Ovary (tissue), 9 donors: ENCODE measurements around the gene DIP2C. TPM values are rescaled to one million over a fixed set of nuclear protein-coding genes. Genes with fewer than 3 reads are reported as not detected.

Experiments used
- DNase-seq, 5 donors: peaks; one replicate each; pipeline ENCODE4 v3.0.0-alpha.2; 2019 to 2020
- H3K27ac ChIP-seq, 2 donors: fragments of 200-600 bp; one replicate each; pipeline versions ENCODE4 v1.5.1 to v1.8.0; 2019 to 2022
- H3K27me3 ChIP-seq: fragments of 200-600 bp; one replicate; pipeline ENCODE4 v1.8.0; 2022
- H3K36me3 ChIP-seq: fragments of 200-600 bp; sonication (generic); one replicate; pipeline ENCODE4 v1.5.1; 2019
- H3K4me1 ChIP-seq: one replicate; pipeline ENCODE4 v1.8.1; 2013; ENCODE audit warnings: mild to moderate bottlenecking, moderate library complexity; ENCODE audit not compliant: insufficient read depth
- H3K4me3 ChIP-seq: fragments of 200-600 bp; sonication (generic); one replicate; pipeline ENCODE4 v1.5.1; 2017
- H3K9me3 ChIP-seq, 2 donors: fragments of 200-600 bp in 1 of 2; sonication (generic) in 1 of 2; one replicate each; pipeline versions ENCODE4 v1.5.1 to v1.8.1; 2013 to 2019; ENCODE audit warnings: mild to moderate bottlenecking in 1 of 2, moderate library complexity in 1 of 2
- EP300 ChIP-seq: sonication (generic); formaldehyde crosslinking; IDR thresholded peaks from one replicate; pipeline ENCODE4 v1.6.1; 2017; ENCODE audit warnings: antibody characterized with exemption
- POLR2A ChIP-seq: fragments of 450-650 bp; IDR thresholded peaks from one replicate; pipeline ENCODE4 v1.6.1; 2017; ENCODE audit warnings: antibody characterized with exemption, mild to moderate bottlenecking, moderate library complexity
- WGBS, 3 donors: extraction: QIAGEN DNeasy Blood & Tissue Kit in 1 of 3; methylation state at CpG; one replicate each; pipeline versions ENCODE4 v1.1.5 to v1.1.7; 2013 to 2017; 5-methylcytosine and 5-hydroxymethylcytosine counted together
- intact Hi-C, 4 donors: fragments of 100-400 bp; cut with DNase I; formaldehyde crosslinking; loops; one replicate each; pipeline versions ENCODE4 v1.11.0 to v1.15.1; 2022 to 2023
- polyA plus RNA-seq, 2 donors: library from polyadenylated mRNA; stranded (reverse); fragments of 200-250 nt in 1 of 2; fragments of 350-450 nt in 1 of 2; fragmentation: Illumina TruSeq in 1 of 2; extraction: RNeasy Lipid Tissue Mini Kit (QIAGEN cat#74804) in 1 of 2; gene quantifications; one replicate each; pipeline ENCODE4 v1.2.3, GENCODE V29; 2013 to 2014
- total RNA-seq, 7 donors: library from RNA; depleted of rRNA in 2 of 7; stranded (reverse); fragments of >200 nt in 2 of 7; fragmentation: NEBNext Ultra II Directional in 3 of 7; extraction: Animal tissue kit (Norgen Biotek cat#: 25700) in 3 of 7; gene quantifications; one replicate each; pipeline versions ENCODE4 v1.1.0 to v1.2.4, GENCODE V29; 2016 to 2023
- TF ChIP-seq, protein P1 (sequence below), 3 donors: fragments of 450-650 bp in 2 of 3; fragments of 200-600 bp in 1 of 3; IDR thresholded peaks; one replicate each; pipeline versions ENCODE4 v1.5.1 to v1.8.0; 2016 to 2022; ENCODE audit warnings: antibody characterized with exemption in 3 of 3, mild to moderate bottlenecking in 1 of 3
- donor health status: DM: no; HTN: no; CAD: no; lungs with moderate emphysema.
- donor health status: DM: no; HTN: no; CAD: no.
- donor health status: Bipolar disorder and iron deficiency.
- donor health status: DM: yes; HTN: yes; CAD: no.
- donor health status: DM: no; HTN: no; CAD: no.
- donor health status: DM: yes; HTN: yes; CAD: no.

The DIP2C gene
- total and polyA plus RNA-seq, 9 donors: 10.1 to 29.4 (median 22.2) TPM

DNA sequence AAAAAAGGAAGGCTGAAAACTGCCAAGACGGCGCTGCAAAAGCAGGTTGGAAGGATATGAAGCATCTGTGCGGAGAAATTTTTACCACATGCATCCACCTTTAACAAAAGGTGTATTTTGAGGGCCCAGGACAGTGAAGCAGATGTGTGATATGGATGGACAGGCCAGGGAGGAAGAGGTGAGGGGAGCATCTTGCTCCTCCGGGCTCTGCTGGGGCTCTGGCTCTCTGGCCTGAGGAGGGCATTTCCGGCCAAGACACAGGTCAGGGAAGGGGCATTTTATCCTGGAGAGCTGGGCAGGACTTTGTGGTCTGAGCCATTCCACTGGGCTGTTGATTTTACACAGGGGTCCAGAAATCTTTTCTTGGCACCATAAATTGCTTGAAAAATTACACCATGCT lies 379.1 kb downstream of the DIP2C start:
- Histone ChIP-seq H3K27me3 (no peaks in the 10 kb centered on the region), H3K4me3 (no peak overlapping the region), H3K9me3 (no peaks in the 10 kb centered on the region), H3K36me3 (no peaks in the 10 kb centered on the region), H3K27ac (no peak overlapping the region), H3K4me1 (peaks cover 4% of the 10 kb centered on the region)
- no peak for DNase-seq
- intact Hi-C loops: no loop called here
- TF ChIP-seq, protein P1, sequence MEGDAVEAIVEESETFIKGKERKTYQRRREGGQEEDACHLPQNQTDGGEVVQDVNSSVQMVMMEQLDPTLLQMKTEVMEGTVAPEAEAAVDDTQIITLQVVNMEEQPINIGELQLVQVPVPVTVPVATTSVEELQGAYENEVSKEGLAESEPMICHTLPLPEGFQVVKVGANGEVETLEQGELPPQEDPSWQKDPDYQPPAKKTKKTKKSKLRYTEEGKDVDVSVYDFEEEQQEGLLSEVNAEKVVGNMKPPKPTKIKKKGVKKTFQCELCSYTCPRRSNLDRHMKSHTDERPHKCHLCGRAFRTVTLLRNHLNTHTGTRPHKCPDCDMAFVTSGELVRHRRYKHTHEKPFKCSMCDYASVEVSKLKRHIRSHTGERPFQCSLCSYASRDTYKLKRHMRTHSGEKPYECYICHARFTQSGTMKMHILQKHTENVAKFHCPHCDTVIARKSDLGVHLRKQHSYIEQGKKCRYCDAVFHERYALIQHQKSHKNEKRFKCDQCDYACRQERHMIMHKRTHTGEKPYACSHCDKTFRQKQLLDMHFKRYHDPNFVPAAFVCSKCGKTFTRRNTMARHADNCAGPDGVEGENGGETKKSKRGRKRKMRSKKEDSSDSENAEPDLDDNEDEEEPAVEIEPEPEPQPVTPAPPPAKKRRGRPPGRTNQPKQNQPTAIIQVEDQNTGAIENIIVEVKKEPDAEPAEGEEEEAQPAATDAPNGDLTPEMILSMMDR (IDR thresholded peaks at IDR 0.05): no peak
- TF ChIP-seq EP300 (no peak), POLR2A (no peak)
- 77 to 78% (median 77%) methylated on average over 5 of the region's 5 CpGs for WGBS, 3 donors

DNA sequence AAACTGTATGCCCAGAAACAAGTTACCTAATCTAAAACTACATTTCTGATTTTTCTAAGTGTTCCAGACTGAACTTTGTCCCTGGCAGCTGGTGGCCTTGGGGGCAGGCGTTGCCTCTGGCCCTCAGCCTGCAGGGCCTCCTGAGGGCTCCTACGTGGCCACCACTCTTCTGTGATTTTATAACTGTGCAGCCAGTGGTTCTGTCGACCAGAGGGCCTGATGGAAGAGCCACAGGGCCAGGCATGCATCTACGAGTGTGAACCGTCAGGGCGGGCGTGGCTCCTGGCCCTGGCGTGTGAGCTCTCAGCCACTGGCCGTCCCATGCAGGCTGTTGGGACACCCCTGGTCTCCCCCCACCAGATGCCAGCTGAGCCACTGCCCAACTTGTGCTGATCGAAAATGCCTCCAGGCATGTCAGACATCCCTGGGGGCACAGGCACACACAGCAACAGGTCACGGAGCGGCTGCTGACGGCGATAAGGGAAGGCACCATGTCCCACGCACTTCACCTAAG lies 380.8 kb downstream of the DIP2C start:
- no peak for TF ChIP-seq POLR2A
- no peak for TF ChIP-seq EP300
- TF ChIP-seq, protein P1 (IDR thresholded peaks at IDR 0.05): no peak
- intact Hi-C loops: no loop called here
- H3K4me1 ChIP-seq: peaks cover 4% of the 10 kb centered on the region
- H3K9me3 ChIP-seq: no peaks in the 10 kb centered on the region
- 74 to 77% (median 76%) methylated on average over 15 of the region's 15 CpGs for WGBS, 3 donors
- H3K4me3 ChIP-seq: no peak overlapping the region
- H3K27me3 ChIP-seq: no peaks in the 10 kb centered on the region
- DNase-seq: no peak
- H3K27ac ChIP-seq: no peak overlapping the region
- no peaks in the 10 kb centered on the region for H3K36me3 ChIP-seq

DNA sequence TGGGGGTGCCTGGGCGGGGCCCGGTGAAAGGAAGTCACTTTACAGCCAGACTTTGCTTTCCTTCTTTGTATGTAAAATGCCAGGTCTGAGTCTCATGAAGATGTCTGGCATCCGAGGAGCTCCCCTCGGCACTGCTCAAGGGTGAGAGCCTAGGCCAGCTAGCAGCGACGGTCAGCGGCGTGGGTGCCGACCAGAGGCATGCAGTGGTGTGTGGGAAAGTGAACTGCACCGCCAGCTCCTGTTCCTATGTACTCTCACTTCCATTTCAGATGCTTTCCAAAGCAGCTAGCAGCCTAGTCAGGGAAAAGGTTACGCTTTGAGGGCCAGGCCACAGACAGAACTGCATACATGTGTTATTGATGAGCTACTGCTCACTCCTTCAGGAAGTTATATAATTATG lies 381.4 kb downstream of the DIP2C start:
- DNase-seq: no peak
- Histone ChIP-seq H3K27me3 (no peaks in the 10 kb centered on the region), H3K4me1 (peaks cover 4% of the 10 kb centered on the region), H3K36me3 (no peaks in the 10 kb centered on the region), H3K9me3 (no peaks in the 10 kb centered on the region), H3K4me3 (no peak overlapping the region), H3K27ac (no peak overlapping the region)
- intact Hi-C loops: no loop called here
- WGBS, 3 donors: 80 to 87% (median 86%) methylated on average over 11 of the region's 11 CpGs
- TF ChIP-seq EP300 (no peak), POLR2A (no peak)
- TF ChIP-seq, protein P1 (IDR thresholded peaks at IDR 0.05): no peak

DNA sequence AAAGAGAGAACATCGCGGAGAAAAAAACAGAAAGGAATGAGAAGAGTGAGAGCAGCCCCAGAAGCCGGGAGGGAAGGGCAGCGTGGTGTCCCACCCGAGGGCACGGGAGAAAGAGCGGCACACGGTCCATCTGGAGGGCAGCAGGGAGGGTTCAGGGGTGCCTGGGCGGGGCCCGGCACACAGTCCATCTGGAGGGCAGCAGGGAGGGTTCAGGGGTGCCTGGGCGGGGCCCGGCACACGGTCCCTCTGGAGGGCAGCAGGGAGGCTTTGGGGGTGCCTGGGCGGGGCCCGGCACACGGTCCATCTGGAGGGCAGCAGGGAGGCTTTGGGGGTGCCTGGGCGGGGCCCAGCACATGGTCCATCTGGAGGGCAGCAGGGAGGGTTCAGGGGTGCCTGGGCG lies 381.8 kb downstream of the DIP2C start:
- Histone ChIP-seq H3K4me3 (no peak overlapping the region), H3K4me1 (peaks cover 4% of the 10 kb centered on the region), H3K36me3 (no peaks in the 10 kb centered on the region), H3K27me3 (no peaks in the 10 kb centered on the region), H3K27ac (no peak overlapping the region), H3K9me3 (no peaks in the 10 kb centered on the region)
- TF ChIP-seq, protein P1 (IDR thresholded peaks at IDR 0.05): no peak
- TF ChIP-seq POLR2A (no peak), EP300 (no peak)
- intact Hi-C loops: no loop called here
- WGBS, 3 donors: 86 to 92% (median 89%) methylated on average over 18 of the region's 18 CpGs
- DNase-seq: no peak
